Esophagus muscularis mucosa (tissue), 3 donors: Measurements from ENCODE around the gene GALNT18.

Experiments
- CTCF ChIP-seq, 3 experiments: fragments of 200-600 bp in 2 of 3; fragments of 450-650 bp in 1 of 3; sonication (generic) in 2 of 3; IDR thresholded peaks; one replicate each; pipeline ENCODE4 v1.5.1; 2017 to 2019; ENCODE audit warnings: antibody characterized with exemption in 3 of 3, mild to moderate bottlenecking in 2 of 3, moderate library complexity in 1 of 3
- POLR2A ChIP-seq: fragments of 450-650 bp; IDR thresholded peaks from one replicate; pipeline ENCODE4 v1.6.1; 2017; ENCODE audit warnings: antibody characterized with exemption, moderate library complexity, mild to moderate bottlenecking, low read depth
- POLR2AphosphoS5 ChIP-seq, 2 donors: sonication (generic); formaldehyde crosslinking; IDR thresholded peaks; one replicate each; pipeline ENCODE4 v1.6.1; 2017; ENCODE audit warnings: antibody characterized with exemption in 2 of 2

- TF ChIP-seq CTCF (IDR thresholded peaks at IDR 0.05) (no peak), POLR2A (no peak), POLR2AphosphoS5 (IDR thresholded peaks at IDR 0.05) (no peak)
Observed at GRCh38 chr11:11628651-11629050, 6.8 kb upstream of the GALNT18 start.
